Panc1 (cell line): ENCODE data around the gene SMIM20.

Experiments
- CTCF ChIP-seq: fragments of 450-650 bp; IDR thresholded peaks from 2 replicates; pipeline ENCODE4 v1.5.1; 2017; ENCODE audit warnings: mild to moderate bottlenecking
- POLR2AphosphoS5 ChIP-seq: IDR thresholded peaks from 2 replicates; pipeline ENCODE4 v1.6.1; 2012; ENCODE audit warnings: mild to moderate bottlenecking, low read depth, low read length, moderate library complexity
- REST ChIP-seq, 2 experiments: IDR thresholded peaks; 2 replicates each; pipeline ENCODE4 v1.6.1; 2011 to 2012; ENCODE audit warnings: low read depth in 2 of 2, control low read depth in 1 of 2, low read length in 1 of 2, mild to moderate bottlenecking in 1 of 2, moderate library complexity in 1 of 2; ENCODE audit not compliant: insufficient read depth in 1 of 2
- SIN3A ChIP-seq: IDR thresholded peaks from 2 replicates; pipeline ENCODE4 v1.6.1; 2012; ENCODE audit warnings: low read depth, mild to moderate bottlenecking, low read length, moderate library complexity, borderline replicate concordance; ENCODE audit not compliant: insufficient read depth

GRCh38 chr4:25972984-25973745 is 59.1 kb downstream of the SMIM20 start:
- no peak for TF ChIP-seq CTCF
- no peak for TF ChIP-seq REST (IDR thresholded peaks at IDR 0.05; ENCODE audit: insufficient read depth in 1 of 2, low read depth in 2 of 2, low read length in 1 of 2)
- TF ChIP-seq SIN3A, result no peak
- no peak for TF ChIP-seq POLR2AphosphoS5
